Measurements from ENCODE around the gene MFAP3L.

DNA sequence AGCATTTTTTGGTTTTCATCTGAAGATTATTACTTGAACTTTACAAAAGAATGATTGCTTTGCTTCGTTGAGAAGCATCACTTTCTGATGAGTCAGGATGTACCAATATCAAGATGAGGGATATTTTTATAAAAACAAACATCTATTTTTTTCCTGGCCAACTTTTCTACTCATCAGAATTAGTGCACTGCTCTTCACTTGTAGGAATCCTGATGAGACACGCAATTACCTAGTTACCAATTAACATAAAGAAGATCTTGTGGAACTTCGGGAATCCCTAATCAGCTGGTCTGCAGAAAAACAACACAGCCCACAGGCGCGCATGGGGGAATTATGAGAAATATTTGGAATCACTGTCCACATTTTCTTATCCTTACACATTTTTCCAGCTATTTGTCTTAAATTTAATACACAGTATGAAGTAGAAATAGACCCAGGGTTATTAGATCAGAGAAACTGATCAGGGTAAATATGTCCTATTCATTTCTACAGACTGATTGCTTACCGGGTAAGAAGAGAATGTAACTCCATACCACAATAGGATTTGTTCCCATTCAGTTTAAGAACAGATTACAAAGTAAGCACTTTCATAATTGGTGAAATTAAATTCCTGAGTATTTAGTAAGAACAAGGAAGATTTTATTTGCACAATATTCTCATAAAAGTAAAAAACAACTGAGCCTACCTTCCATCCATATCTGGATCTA lies 50.9 kb downstream of the MFAP3L start:
- no peak for TF ChIP-seq CTCF (IDR thresholded peaks at IDR 0.05)
- TF ChIP-seq POLR2A (IDR thresholded peaks at IDR 0.05; ENCODE audit: low read depth), result no peak
